OCI-M2 (cell line): Measurements from ENCODE around the gene SMC1B.
"Not testable (repeated sequence)": the region's sequence is repeated elsewhere in the genome, so short reads cannot be mapped to it uniquely, and the experiment has no call there.

Experiments used
- DNase-seq: peaks from one replicate; lab custom pipeline; 2025; ENCODE audit not compliant: unreplicated experiment; lab: John Stamatoyannopoulos, UW

Gene SMC1B

GRCh38 chr22:45446216-45446615 is 32.8 kb upstream of the SMC1B start:
- no peak for DNase-seq

- no peak for DNase-seq
These were observed 31.8 kb upstream of the SMC1B start for GRCh38 chr22:45445031-45445710.

- DNase-seq = no peak
These were observed 30.8 kb upstream of the SMC1B start for GRCh38 chr22:45444168-45444567.

- no peak for DNase-seq
These were observed 28.7 kb upstream of the SMC1B start for GRCh38 chr22:45442116-45442515.

GRCh38 chr22:45441138-45441537 is 27.7 kb upstream of the SMC1B start:
- DNase-seq = no peak

- DNase-seq = not testable (repeated sequence)
These were observed 27.3 kb upstream of the SMC1B start for GRCh38 chr22:45440688-45441087.

- DNase-seq = no peak
These were observed 24.9 kb upstream of the SMC1B start for GRCh38 chr22:45438336-45438735.

GRCh38 chr22:45436871-45437517 is 23.6 kb upstream of the SMC1B start:
- DNase-seq = not testable (repeated sequence)

GRCh38 chr22:45435544-45436139 is 22.2 kb upstream of the SMC1B start:
- DNase-seq = no peak

GRCh38 chr22:45434981-45435380 is 21.6 kb upstream of the SMC1B start:
- DNase-seq = no peak

- no peak for DNase-seq
These were observed 17.5 kb upstream of the SMC1B start for GRCh38 chr22:45430871-45431270.

- no peak for DNase-seq
These were observed 16.8 kb upstream of the SMC1B start for GRCh38 chr22:45429981-45430775.

- no peak for DNase-seq
These were observed 16.0 kb upstream of the SMC1B start for GRCh38 chr22:45429424-45429823.

- no peak for DNase-seq
These were observed 15.3 kb upstream of the SMC1B start for GRCh38 chr22:45428391-45429385.

GRCh38 chr22:45427114-45427513 is 13.7 kb upstream of the SMC1B start:
- DNase-seq = no peak

GRCh38 chr22:45426387-45426786 is 13.0 kb upstream of the SMC1B start:
- no peak for DNase-seq

GRCh38 chr22:45425531-45426265 is 12.3 kb upstream of the SMC1B start:
- DNase-seq = no peak

GRCh38 chr22:45425101-45425500 is 11.7 kb upstream of the SMC1B start:
- DNase-seq = no peak

- DNase-seq = no peak
These were observed 10.9 kb upstream of the SMC1B start for GRCh38 chr22:45424241-45424731.

- no peak for DNase-seq
These were observed 10.1 kb upstream of the SMC1B start for GRCh38 chr22:45423524-45423923.
